Neural cell (in vitro differentiated cells): ENCODE results near the gene KCNAB1. TPM values are rescaled to one million over a fixed set of nuclear protein-coding genes. Genes with fewer than 3 reads are reported as not detected.

Experiments used
- H2AFZ ChIP-seq: fragments of 200-600, 300-800 bp; sonication (generic), shearing (Covaris generic); 2 replicates; pipeline ENCODE4 v1.6.0; 2014; ENCODE audit warnings: low read depth, mild to moderate bottlenecking, antibody characterized with exemption, low read length, moderate library complexity
- H3F3A ChIP-seq: fragments of 200-600 bp; shearing (Covaris generic); 2 replicates; pipeline ENCODE4 v1.6.1; 2016; ENCODE audit warnings: mild to moderate bottlenecking, moderate library complexity, mixed read lengths, antibody characterized with exemption, low read length; ENCODE audit not compliant: insufficient read depth, poor library complexity, severe bottlenecking
- H3K27ac ChIP-seq: fragments of 200-600, 300-800 bp; sonication (generic), shearing (Covaris generic); 2 replicates; pipeline ENCODE4 v1.5.1; 2014; ENCODE audit warnings: mild to moderate bottlenecking, low read length, moderate library complexity
- H3K27me3 ChIP-seq: fragments of 300-800, 200-600 bp; sonication (generic), shearing (Covaris generic); 2 replicates; pipeline ENCODE4 v1.6.0; 2014; ENCODE audit warnings: mild to moderate bottlenecking, low read depth, low read length, moderate library complexity; ENCODE audit not compliant: insufficient read depth
- H3K36me3 ChIP-seq: fragments of 300-800, 200-600 bp; sonication (generic), shearing (Covaris generic); 2 replicates; pipeline ENCODE4 v1.5.1; 2014; ENCODE audit warnings: mild to moderate bottlenecking, antibody characterized with exemption, low read length, moderate library complexity; ENCODE audit not compliant: insufficient read depth
- H3K4me2 ChIP-seq: fragments of 300-800, 200-600 bp; sonication (generic), shearing (Covaris generic); 2 replicates; pipeline ENCODE4 v1.6.0; 2014; ENCODE audit warnings: mild to moderate bottlenecking, low read length
- H3K4me3 ChIP-seq: fragments of 300-800, 200-600 bp; sonication (generic), shearing (Covaris generic); 2 replicates; pipeline ENCODE4 v1.5.1; 2014; ENCODE audit warnings: mild to moderate bottlenecking, low read length, moderate library complexity
- H3K79me2 ChIP-seq: fragments of 200-600 bp; shearing (Covaris generic); replicated peaks from 2 replicates; pipeline ENCODE4 v1.6.0; 2014; ENCODE audit warnings: mild to moderate bottlenecking, low read length, moderate library complexity; ENCODE audit not compliant: insufficient read depth
- H3K9ac ChIP-seq: fragments of 300-800, 200-600 bp; sonication (generic), shearing (Covaris generic); 2 replicates; pipeline ENCODE4 v1.6.1; 2016; ENCODE audit warnings: mild to moderate bottlenecking, low read length, mixed read lengths
- H3K9me2 ChIP-seq: fragments of 200-600 bp; shearing (Covaris generic); 2 replicates; pipeline ENCODE4 v1.6.1; 2016; ENCODE audit warnings: mild to moderate bottlenecking, low read length, mixed read lengths; ENCODE audit not compliant: insufficient read depth
- H3K9me3 ChIP-seq: fragments of 200-600, 300-800 bp; sonication (generic), shearing (Covaris generic); 2 replicates; pipeline ENCODE4 v1.6.1; 2016; ENCODE audit warnings: mild to moderate bottlenecking, mixed run types, low read length, moderate library complexity, mixed read lengths
- H4K20me1 ChIP-seq: fragments of 200-600 bp; shearing (Covaris generic); 2 replicates; pipeline ENCODE4 v1.6.1; 2016; ENCODE audit warnings: mild to moderate bottlenecking, mixed run types; ENCODE audit not compliant: insufficient read depth
- EP300 ChIP-seq: fragments of 450-650 bp; conservative IDR thresholded peaks from 2 replicates; pipeline ENCODE4 v1.6.1; 2014; ENCODE audit warnings: antibody characterized with exemption, mild to moderate bottlenecking, moderate library complexity; ENCODE audit not compliant: poor library complexity, severe bottlenecking
- EZH2 ChIP-seq: fragments of 200-600, 300-800 bp; shearing (Covaris generic), sonication (generic); IDR thresholded peaks from 2 replicates; pipeline ENCODE4 v1.6.1; 2014; ENCODE audit warnings: antibody characterized with exemption, low read length, borderline replicate concordance, mild to moderate bottlenecking; ENCODE audit not compliant: insufficient read depth, poor library complexity, severe bottlenecking
- MXI1 ChIP-seq: fragments of 450-650 bp; conservative IDR thresholded peaks from 2 replicates; pipeline ENCODE4 v1.6.1; 2014; ENCODE audit warnings: antibody characterized with exemption, mild to moderate bottlenecking; ENCODE audit not compliant: poor library complexity, severe bottlenecking
- POLR2AphosphoS5 ChIP-seq: IDR thresholded peaks from 2 replicates; pipeline ENCODE4 v1.6.1; 2012
- RAD21 ChIP-seq: fragments of 450-650 bp; conservative IDR thresholded peaks from 2 replicates; pipeline ENCODE4 v1.6.1; 2014; ENCODE audit warnings: antibody characterized with exemption, mild to moderate bottlenecking, moderate library complexity
- SMC3 ChIP-seq: fragments of 450-650 bp; conservative IDR thresholded peaks from 2 replicates; pipeline ENCODE4 v1.6.1; 2014; ENCODE audit warnings: antibody characterized with exemption, mild to moderate bottlenecking, moderate library complexity; ENCODE audit not compliant: poor library complexity
- TAF1 ChIP-seq: IDR thresholded peaks from 2 replicates; pipeline ENCODE4 v1.6.1; 2012; ENCODE audit warnings: low read depth
- polyA plus RNA-seq: library from polyadenylated mRNA; depleted of rRNA; stranded (reverse); fragments of >200 nt; gene quantifications from 2 replicates; pipeline ENCODE4 v1.2.3, GENCODE V29; 2014
- TF ChIP-seq, protein P1 (sequence below): fragments of 450-650 bp; IDR thresholded peaks from 2 replicates; pipeline ENCODE4 v1.5.1; 2014; ENCODE audit warnings: antibody characterized with exemption, mild to moderate bottlenecking, moderate library complexity; ENCODE audit not compliant: poor library complexity, severe bottlenecking
- TF ChIP-seq, protein P2 (sequence below): IDR thresholded peaks from 2 replicates; pipeline ENCODE4 v1.6.1; 2012; ENCODE audit warnings: borderline replicate concordance

KCNAB1 gene
- polyA plus RNA-seq, 1 donor from 2014 or later: 14.9 TPM

DNA sequence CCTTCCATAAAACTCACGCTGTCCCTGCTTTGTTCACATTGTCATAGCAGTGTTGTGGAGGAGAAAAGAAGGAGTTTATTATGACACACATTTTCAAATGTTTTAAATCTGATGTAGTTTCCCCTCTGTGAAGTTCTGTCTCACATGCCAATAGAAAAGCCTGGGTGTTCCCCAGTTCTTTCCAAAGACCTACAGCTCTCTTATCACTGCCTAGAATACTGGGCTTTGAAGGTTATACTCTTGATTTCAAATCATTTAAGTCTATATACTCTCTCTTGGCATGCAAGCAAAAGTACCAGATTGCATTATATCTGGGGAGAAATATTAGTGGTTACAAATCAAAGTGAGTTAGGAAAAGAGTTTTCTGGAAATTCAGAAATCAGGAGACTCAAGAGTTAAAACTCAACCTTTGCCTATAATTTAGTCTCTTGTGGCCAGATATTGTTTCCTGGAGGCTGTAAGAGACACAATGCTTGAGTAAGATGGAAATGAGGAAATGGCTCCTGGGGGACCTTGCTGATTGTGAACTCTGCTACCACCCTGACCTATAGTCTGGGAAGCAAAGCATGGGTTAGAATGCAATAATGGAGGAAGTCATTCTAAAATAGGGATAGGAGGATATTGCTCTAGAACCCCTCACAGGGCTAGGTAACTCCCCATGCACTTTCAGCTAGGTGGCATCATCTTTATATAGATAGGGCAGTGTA, 182.8 kb downstream of the KCNAB1 start:
- Histone ChIP-seq H3K27me3 (no peaks in the 10 kb centered on the region), H2AFZ (no peak overlapping the region), H3K9me3 (no peaks in the 10 kb centered on the region), H3K4me3 (no peak overlapping the region), H3K9ac (no peak overlapping the region), H3K36me3 (no peaks in the 10 kb centered on the region), H3K27ac (no peak overlapping the region), H3K9me2 (no peaks in the 10 kb centered on the region), H4K20me1 (no peaks in the 10 kb centered on the region), H3K79me2 (no peaks in the 10 kb centered on the region), H3F3A (no peaks in the 10 kb centered on the region), H3K4me2 (no peak overlapping the region)
- TF ChIP-seq EZH2: no peak
- TF ChIP-seq MXI1: no peak
- no peak for TF ChIP-seq TAF1
- no peak for TF ChIP-seq SMC3
- TF ChIP-seq, protein P1, sequence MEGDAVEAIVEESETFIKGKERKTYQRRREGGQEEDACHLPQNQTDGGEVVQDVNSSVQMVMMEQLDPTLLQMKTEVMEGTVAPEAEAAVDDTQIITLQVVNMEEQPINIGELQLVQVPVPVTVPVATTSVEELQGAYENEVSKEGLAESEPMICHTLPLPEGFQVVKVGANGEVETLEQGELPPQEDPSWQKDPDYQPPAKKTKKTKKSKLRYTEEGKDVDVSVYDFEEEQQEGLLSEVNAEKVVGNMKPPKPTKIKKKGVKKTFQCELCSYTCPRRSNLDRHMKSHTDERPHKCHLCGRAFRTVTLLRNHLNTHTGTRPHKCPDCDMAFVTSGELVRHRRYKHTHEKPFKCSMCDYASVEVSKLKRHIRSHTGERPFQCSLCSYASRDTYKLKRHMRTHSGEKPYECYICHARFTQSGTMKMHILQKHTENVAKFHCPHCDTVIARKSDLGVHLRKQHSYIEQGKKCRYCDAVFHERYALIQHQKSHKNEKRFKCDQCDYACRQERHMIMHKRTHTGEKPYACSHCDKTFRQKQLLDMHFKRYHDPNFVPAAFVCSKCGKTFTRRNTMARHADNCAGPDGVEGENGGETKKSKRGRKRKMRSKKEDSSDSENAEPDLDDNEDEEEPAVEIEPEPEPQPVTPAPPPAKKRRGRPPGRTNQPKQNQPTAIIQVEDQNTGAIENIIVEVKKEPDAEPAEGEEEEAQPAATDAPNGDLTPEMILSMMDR: no peak
- no peak for TF ChIP-seq POLR2AphosphoS5
- no peak for TF ChIP-seq RAD21
- TF ChIP-seq, protein P2, sequence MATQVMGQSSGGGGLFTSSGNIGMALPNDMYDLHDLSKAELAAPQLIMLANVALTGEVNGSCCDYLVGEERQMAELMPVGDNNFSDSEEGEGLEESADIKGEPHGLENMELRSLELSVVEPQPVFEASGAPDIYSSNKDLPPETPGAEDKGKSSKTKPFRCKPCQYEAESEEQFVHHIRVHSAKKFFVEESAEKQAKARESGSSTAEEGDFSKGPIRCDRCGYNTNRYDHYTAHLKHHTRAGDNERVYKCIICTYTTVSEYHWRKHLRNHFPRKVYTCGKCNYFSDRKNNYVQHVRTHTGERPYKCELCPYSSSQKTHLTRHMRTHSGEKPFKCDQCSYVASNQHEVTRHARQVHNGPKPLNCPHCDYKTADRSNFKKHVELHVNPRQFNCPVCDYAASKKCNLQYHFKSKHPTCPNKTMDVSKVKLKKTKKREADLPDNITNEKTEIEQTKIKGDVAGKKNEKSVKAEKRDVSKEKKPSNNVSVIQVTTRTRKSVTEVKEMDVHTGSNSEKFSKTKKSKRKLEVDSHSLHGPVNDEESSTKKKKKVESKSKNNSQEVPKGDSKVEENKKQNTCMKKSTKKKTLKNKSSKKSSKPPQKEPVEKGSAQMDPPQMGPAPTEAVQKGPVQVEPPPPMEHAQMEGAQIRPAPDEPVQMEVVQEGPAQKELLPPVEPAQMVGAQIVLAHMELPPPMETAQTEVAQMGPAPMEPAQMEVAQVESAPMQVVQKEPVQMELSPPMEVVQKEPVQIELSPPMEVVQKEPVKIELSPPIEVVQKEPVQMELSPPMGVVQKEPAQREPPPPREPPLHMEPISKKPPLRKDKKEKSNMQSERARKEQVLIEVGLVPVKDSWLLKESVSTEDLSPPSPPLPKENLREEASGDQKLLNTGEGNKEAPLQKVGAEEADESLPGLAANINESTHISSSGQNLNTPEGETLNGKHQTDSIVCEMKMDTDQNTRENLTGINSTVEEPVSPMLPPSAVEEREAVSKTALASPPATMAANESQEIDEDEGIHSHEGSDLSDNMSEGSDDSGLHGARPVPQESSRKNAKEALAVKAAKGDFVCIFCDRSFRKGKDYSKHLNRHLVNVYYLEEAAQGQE: no peak
- TF ChIP-seq EP300: no peak

DNA sequence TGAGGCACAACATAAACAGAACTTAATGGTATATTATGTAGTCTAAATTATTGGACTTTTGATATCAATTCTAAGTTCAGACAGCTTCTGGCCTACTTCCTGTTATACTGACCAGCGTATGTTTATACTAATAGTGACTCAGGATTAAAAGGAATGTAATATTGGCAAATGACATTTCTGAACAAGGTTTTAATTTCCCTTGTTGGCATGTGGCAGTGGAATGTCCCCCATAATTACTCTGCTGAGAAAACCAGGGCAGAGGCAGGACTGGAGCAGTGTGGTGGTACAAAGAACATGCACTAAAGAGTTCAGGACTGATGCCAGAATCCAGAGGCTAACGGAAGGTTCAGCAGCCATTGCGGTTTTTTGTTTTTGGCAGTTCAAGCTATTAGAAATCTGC, 184.0 kb downstream of the KCNAB1 start:
- H4K20me1 ChIP-seq: no peaks in the 10 kb centered on the region
- H3K36me3 ChIP-seq: no peaks in the 10 kb centered on the region
- TF ChIP-seq EP300 (no peak), RAD21 (no peak), POLR2AphosphoS5 (no peak), TAF1 (no peak), MXI1 (no peak), SMC3 (no peak), EZH2 (no peak)
- TF ChIP-seq, protein P1: no peak
- TF ChIP-seq, protein P2: no peak
- H3K9ac ChIP-seq: no peak overlapping the region
- no peaks in the 10 kb centered on the region for H3K9me3 ChIP-seq
- no peak overlapping the region for H3K27ac ChIP-seq
- H2AFZ ChIP-seq: no peak overlapping the region
- H3K4me3 ChIP-seq: no peak overlapping the region
- no peaks in the 10 kb centered on the region for H3K27me3 ChIP-seq
- no peak overlapping the region for H3K4me2 ChIP-seq
- no peaks in the 10 kb centered on the region for H3F3A ChIP-seq
- H3K79me2 ChIP-seq: no peaks in the 10 kb centered on the region
- H3K9me2 ChIP-seq: no peaks in the 10 kb centered on the region
